Right atrium auricular region (tissue), 2 donors: ENCODE results near the gene COMMD6. TPM values are rescaled to one million over a fixed set of nuclear protein-coding genes. Genes with fewer than 3 reads are reported as not detected.
A peak's percentile ranks its signal among the peaks of the same experiment; 100 is the strongest.

Experiments used
- DNase-seq: peaks from one replicate; pipeline ENCODE4 v3.0.0-alpha.2; 2019; ENCODE audit warnings: low spot score
- H3K27ac ChIP-seq, 2 donors: fragments of 200-600 bp; sonication (generic); 1 replicate in 1 of 2; 2 replicates in 1 of 2; pipeline ENCODE4 v1.5.1; 2016 to 2019
- H3K27me3 ChIP-seq, 2 donors: fragments of 200-600 bp; sonication (generic); one replicate each; pipeline versions ENCODE4 v1.5.1 to v1.6.0; 2017 to 2019
- H3K36me3 ChIP-seq: fragments of 200-600 bp; sonication (generic); one replicate; pipeline ENCODE4 v1.5.1; 2016
- H3K4me1 ChIP-seq, 2 donors: fragments of 200-600 bp; sonication (generic); one replicate each; pipeline versions ENCODE4 v1.5.1 to v1.6.0; 2017 to 2019
- H3K4me3 ChIP-seq, 2 donors: fragments of 200-600 bp; sonication (generic); 1 replicate in 1 of 2; 2 replicates in 1 of 2; pipeline ENCODE4 v1.5.1; 2017 to 2019; ENCODE audit warnings: mild to moderate bottlenecking in 1 of 2, moderate library complexity in 1 of 2
- H3K9me3 ChIP-seq, 2 donors: fragments of 200-600 bp; sonication (generic); one replicate each; pipeline ENCODE4 v1.5.1; 2019
- CTCF ChIP-seq, 2 donors: fragments of 200-600 bp; sonication (generic); IDR thresholded peaks; one replicate each; pipeline ENCODE4 v1.5.1; 2019; ENCODE audit warnings: antibody characterized with exemption in 2 of 2
- total RNA-seq, 2 donors: library from RNA; depleted of rRNA; stranded (reverse); fragments of >200 nt; gene quantifications; one replicate each; pipeline ENCODE4 v1.1.0, GENCODE V29; 2016

COMMD6 gene
- total RNA-seq: 10 to 100 TPM; 48.1 to 89.4 TPM

DNA sequence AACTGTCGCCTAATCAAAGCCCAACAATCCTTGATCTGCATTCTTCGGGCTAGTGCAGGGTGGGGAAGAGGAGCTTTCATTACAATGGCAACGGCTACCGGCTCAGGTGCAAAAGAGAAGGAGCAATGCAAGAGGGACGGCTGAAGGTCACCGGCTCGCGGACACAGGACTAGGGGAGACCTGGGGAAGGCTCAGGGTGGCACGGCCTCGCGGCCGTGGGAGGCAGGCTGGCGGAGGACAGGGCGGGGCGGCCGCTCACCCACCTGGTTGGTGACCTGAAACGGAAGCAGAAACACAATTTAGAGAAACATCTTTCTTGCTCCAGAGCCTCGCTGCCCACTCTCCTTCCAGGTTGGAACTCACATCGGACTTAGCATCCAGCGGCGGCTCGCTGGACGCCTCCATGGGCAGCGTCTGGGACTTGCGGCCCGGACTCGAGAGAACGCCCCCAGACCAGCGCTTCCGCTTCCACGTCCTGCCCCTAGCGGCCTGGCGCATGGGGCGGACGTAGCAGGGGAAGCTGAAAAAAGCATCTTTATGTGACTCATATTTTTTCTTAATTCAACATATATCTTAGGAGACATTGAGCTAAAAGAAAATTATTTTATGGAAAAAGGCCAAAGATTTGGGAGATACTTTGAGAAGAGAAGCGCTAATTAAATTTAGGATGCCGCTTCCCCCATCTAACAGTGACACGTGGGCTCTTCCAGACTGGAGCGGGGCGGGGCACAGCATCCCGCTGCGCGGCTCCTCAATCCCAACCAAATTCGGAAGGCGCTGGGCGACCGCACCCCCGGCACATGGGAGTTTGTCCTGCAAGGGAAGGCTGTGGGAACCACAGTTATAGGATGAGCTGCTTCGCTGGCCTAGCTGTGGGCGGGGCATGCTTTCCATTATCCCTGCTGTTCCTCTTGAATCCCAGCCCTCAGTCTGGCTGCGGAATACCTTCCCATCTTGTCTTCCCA, at the start of gene COMMD6:
COMMD6 (minus strand) TSS at position 441 of the 965 bp plus-strand sequence; CDS start at position 405, 36 bp downstream.
- no peaks in the 10 kb centered on the region for H3K27me3 ChIP-seq
- peaks cover 0 to 11% of the 10 kb centered on the region in 2 donors for H3K4me1 ChIP-seq
- H3K27ac ChIP-seq: peak within 1 kb of the TSS; percentile 80 to 81
- peak; percentile 76 for DNase-seq
- H3K36me3 ChIP-seq: no peaks in the 10 kb centered on the region
- H3K9me3 ChIP-seq: no peaks in the 10 kb centered on the region
- peak; percentile 58 to 65 for TF ChIP-seq CTCF (IDR thresholded peaks at IDR 0.05)
- H3K4me3 ChIP-seq: peak within 1 kb of the TSS; percentile 74 to 88

GRCh38 chr13:75585153-75585552, 47.5 kb upstream of the COMMD6 start:
- Histone ChIP-seq H3K4me3 (no peak overlapping the region), H3K27ac (no peak overlapping the region), H3K27me3 (no peaks in the 10 kb centered on the region), H3K9me3 (peaks cover 0 to 9% of the 10 kb centered on the region in 2 donors), H3K4me1 (no peaks in the 10 kb centered on the region), H3K36me3 (no peaks in the 10 kb centered on the region)
- no peak for TF ChIP-seq CTCF (IDR thresholded peaks at IDR 0.05)
- no peak for DNase-seq

- peaks cover 0 to 9% of the 10 kb centered on the region in 2 donors for H3K9me3 ChIP-seq
- H3K4me3 ChIP-seq: no peak overlapping the region
- no peak for TF ChIP-seq CTCF (IDR thresholded peaks at IDR 0.05)
- H3K36me3 ChIP-seq: no peaks in the 10 kb centered on the region
- no peak for DNase-seq
- no peaks in the 10 kb centered on the region for H3K4me1 ChIP-seq
- no peak overlapping the region for H3K27ac ChIP-seq
- no peaks in the 10 kb centered on the region for H3K27me3 ChIP-seq
Observed at GRCh38 chr13:75583091-75583490, 45.5 kb upstream of the COMMD6 start.

- Histone ChIP-seq H3K4me1 (no peaks in the 10 kb centered on the region), H3K9me3 (peaks cover 0 to 9% of the 10 kb centered on the region in 2 donors), H3K36me3 (no peaks in the 10 kb centered on the region), H3K27me3 (no peaks in the 10 kb centered on the region), H3K4me3 (no peak overlapping the region), H3K27ac (no peak overlapping the region)
- TF ChIP-seq CTCF (IDR thresholded peaks at IDR 0.05): no peak
- no peak for DNase-seq
Observed at GRCh38 chr13:75581874-75582640, 44.4 kb upstream of the COMMD6 start.

- H3K27me3 ChIP-seq: no peaks in the 10 kb centered on the region
- no peak overlapping the region for H3K27ac ChIP-seq
- H3K4me3 ChIP-seq: no peak overlapping the region
Observed at GRCh38 chr13:75579529-75579928, 41.9 kb upstream of the COMMD6 start.

More at GRCh38 chr13:75579529-75579928, 41.9 kb upstream of the COMMD6 start:
- DNase-seq: no peak
- H3K9me3 ChIP-seq: peaks cover 0 to 3% of the 10 kb centered on the region in 2 donors
- H3K36me3 ChIP-seq: no peaks in the 10 kb centered on the region
- TF ChIP-seq CTCF (IDR thresholded peaks at IDR 0.05): no peak
- H3K4me1 ChIP-seq: no peaks in the 10 kb centered on the region
